ENCODE results near the gene CENPW.

Gene CENPW

GRCh38 chr6:126372626-126373025, 32.7 kb downstream of the CENPW start:
- Histone ChIP-seq H3K27me3 (ENCODE audit: low read length) (no peaks in the 10 kb centered on the region), H3K36me3 (ENCODE audit: low read length) (no peaks in the 10 kb centered on the region), H3K9me3 (ENCODE audit: insufficient read depth, low read length) (no peaks in the 10 kb centered on the region), H3K9me2 (replicated peaks; ENCODE audit: insufficient read depth, low read length) (no peaks in the 10 kb centered on the region), H3K4me3 (ENCODE audit: insufficient read depth, low read length, poor library complexity, severe bottlenecking) (no peak overlapping the region), H3F3A (ENCODE audit: insufficient read depth) (no peaks in the 10 kb centered on the region), H3K79me2 (ENCODE audit: insufficient read depth, low read length) (no peaks in the 10 kb centered on the region), H3K4me2 (ENCODE audit: low read depth, low read length, poor library complexity, severe bottlenecking) (no peak overlapping the region), H2AFZ (ENCODE audit: low read depth, low read length, severe bottlenecking) (no peak overlapping the region), H3K9ac (ENCODE audit: low read length) (no peak overlapping the region), H3K27ac (ENCODE audit: low read depth, low read length) (no peak overlapping the region), H4K20me1 (ENCODE audit: low read depth, low read length) (no peaks in the 10 kb centered on the region)
- TF ChIP-seq, protein P1, sequence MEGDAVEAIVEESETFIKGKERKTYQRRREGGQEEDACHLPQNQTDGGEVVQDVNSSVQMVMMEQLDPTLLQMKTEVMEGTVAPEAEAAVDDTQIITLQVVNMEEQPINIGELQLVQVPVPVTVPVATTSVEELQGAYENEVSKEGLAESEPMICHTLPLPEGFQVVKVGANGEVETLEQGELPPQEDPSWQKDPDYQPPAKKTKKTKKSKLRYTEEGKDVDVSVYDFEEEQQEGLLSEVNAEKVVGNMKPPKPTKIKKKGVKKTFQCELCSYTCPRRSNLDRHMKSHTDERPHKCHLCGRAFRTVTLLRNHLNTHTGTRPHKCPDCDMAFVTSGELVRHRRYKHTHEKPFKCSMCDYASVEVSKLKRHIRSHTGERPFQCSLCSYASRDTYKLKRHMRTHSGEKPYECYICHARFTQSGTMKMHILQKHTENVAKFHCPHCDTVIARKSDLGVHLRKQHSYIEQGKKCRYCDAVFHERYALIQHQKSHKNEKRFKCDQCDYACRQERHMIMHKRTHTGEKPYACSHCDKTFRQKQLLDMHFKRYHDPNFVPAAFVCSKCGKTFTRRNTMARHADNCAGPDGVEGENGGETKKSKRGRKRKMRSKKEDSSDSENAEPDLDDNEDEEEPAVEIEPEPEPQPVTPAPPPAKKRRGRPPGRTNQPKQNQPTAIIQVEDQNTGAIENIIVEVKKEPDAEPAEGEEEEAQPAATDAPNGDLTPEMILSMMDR (IDR thresholded peaks at IDR 0.05; ENCODE audit: insufficient read depth, low read length, poor library complexity, severe bottlenecking): no peak
- no peak for TF ChIP-seq EZH2phosphoT487 (conservative IDR thresholded peaks at IDR 0.05; ENCODE audit: low read length)

DNA sequence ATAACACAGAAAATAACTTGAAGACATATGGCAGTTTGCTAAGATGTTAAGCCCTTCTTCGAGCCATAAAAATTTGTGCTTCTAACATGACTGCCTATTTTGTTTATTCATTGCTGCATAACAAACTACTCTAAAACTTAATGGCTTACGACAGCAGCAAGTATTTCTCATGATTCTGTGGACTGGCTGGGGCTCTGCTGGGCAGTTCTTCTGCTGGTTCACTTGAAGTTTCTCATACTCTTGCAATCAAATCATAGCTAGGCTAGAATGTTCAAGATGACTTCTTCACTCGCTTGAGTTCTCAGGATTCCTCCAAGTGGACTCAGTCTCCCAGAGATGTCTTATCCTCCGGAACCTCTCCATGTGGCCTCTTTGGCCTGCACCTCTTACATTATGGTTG, 33.4 kb downstream of the CENPW start:
- no peak overlapping the region for H3K27ac ChIP-seq (ENCODE audit: low read depth, low read length)
- H3K27me3 ChIP-seq (ENCODE audit: low read length): no peaks in the 10 kb centered on the region
- H3F3A ChIP-seq (ENCODE audit: insufficient read depth): no peaks in the 10 kb centered on the region
- no peak overlapping the region for H3K4me3 ChIP-seq (ENCODE audit: insufficient read depth, low read length, poor library complexity, severe bottlenecking)
- H2AFZ ChIP-seq (ENCODE audit: low read depth, low read length, severe bottlenecking): no peak overlapping the region
- no peaks in the 10 kb centered on the region for H4K20me1 ChIP-seq (ENCODE audit: low read depth, low read length)
- H3K79me2 ChIP-seq (ENCODE audit: insufficient read depth, low read length): no peaks in the 10 kb centered on the region
- H3K9me3 ChIP-seq (ENCODE audit: insufficient read depth, low read length): no peaks in the 10 kb centered on the region
- no peaks in the 10 kb centered on the region for H3K36me3 ChIP-seq (ENCODE audit: low read length)
- no peaks in the 10 kb centered on the region for H3K9me2 ChIP-seq (replicated peaks; ENCODE audit: insufficient read depth, low read length)
- H3K4me2 ChIP-seq (ENCODE audit: low read depth, low read length, poor library complexity, severe bottlenecking): no peak overlapping the region
- H3K9ac ChIP-seq (ENCODE audit: low read length): no peak overlapping the region
- TF ChIP-seq, protein P1 (IDR thresholded peaks at IDR 0.05; ENCODE audit: insufficient read depth, low read length, poor library complexity, severe bottlenecking): no peak
- no peak for TF ChIP-seq EZH2phosphoT487 (conservative IDR thresholded peaks at IDR 0.05; ENCODE audit: low read length)

DNA sequence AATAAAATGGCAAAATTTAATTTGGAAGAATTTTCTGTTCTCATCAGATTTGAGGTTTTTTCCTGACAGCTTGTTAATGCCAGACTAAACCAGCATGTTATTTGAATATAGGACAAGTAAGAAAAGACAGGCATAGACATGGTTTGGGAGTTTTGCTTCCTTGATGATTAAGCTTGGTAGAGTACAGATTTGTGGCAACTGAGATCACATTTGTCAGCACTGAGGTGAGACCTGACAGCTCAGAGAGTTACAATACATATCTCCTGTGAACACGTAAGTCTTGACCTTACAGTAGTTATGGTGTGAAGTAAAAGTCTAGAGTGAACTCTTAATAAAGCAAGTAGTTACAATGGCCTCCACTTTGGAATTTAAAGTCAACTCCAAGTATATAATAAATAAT, 34.5 kb downstream of the CENPW start:
- Histone ChIP-seq H3F3A (ENCODE audit: insufficient read depth) (no peaks in the 10 kb centered on the region), H3K36me3 (ENCODE audit: low read length) (no peaks in the 10 kb centered on the region), H4K20me1 (ENCODE audit: low read depth, low read length) (no peaks in the 10 kb centered on the region), H2AFZ (ENCODE audit: low read depth, low read length, severe bottlenecking) (no peak overlapping the region), H3K4me2 (ENCODE audit: low read depth, low read length, poor library complexity, severe bottlenecking) (no peak overlapping the region), H3K9me2 (replicated peaks; ENCODE audit: insufficient read depth, low read length) (no peaks in the 10 kb centered on the region), H3K4me3 (ENCODE audit: insufficient read depth, low read length, poor library complexity, severe bottlenecking) (no peak overlapping the region), H3K79me2 (ENCODE audit: insufficient read depth, low read length) (no peaks in the 10 kb centered on the region), H3K9me3 (ENCODE audit: insufficient read depth, low read length) (no peaks in the 10 kb centered on the region), H3K27me3 (ENCODE audit: low read length) (no peaks in the 10 kb centered on the region), H3K9ac (ENCODE audit: low read length) (no peak overlapping the region), H3K27ac (ENCODE audit: low read depth, low read length) (no peak overlapping the region)
- TF ChIP-seq, protein P1 (IDR thresholded peaks at IDR 0.05; ENCODE audit: insufficient read depth, low read length, poor library complexity, severe bottlenecking): no peak
- no peak for TF ChIP-seq EZH2phosphoT487 (conservative IDR thresholded peaks at IDR 0.05; ENCODE audit: low read length)

All from SU-DHL-6 (cell line).